CD4-positive, alpha-beta T cell (primary cell): ENCODE results near the gene NAV2. TPM values are rescaled to one million over a fixed set of nuclear protein-coding genes. Genes with fewer than 3 reads are reported as not detected.

Experiments
- ATAC-seq: fragments of 200-7000 bp; cut with Tn5 transposase; one replicate; pipeline ENCODE4 v1.10.0; 2022; ENCODE audit warnings: mild to moderate bottlenecking; ENCODE audit not compliant: poor library complexity
- CTCF ChIA-PET: fragments of 350-600 bp; sonication (Branson Sonifier 250); formaldehyde crosslinking; loops from one replicate; lab custom pipeline; 2021; ENCODE audit warnings: antibody characterized with exemption, inconsistent platforms; lab: Charles Lee
- POLR2A ChIA-PET: fragments of 350-600 bp; sonication (Branson Sonifier 250); formaldehyde crosslinking; loops from one replicate; lab custom pipeline; 2021; ENCODE audit warnings: antibody characterized with exemption, inconsistent platforms; lab: Charles Lee
- DNase-seq, 14 experiments: peaks; one replicate each; pipeline ENCODE4 v3.0.0-alpha.2; 2013 to 2020; ENCODE audit warnings: mixed read lengths in 2 of 14
- H3K27ac ChIP-seq, 2 donors: one replicate each; pipeline versions ENCODE4 v1.5.1 to v1.7.0; 2013; ENCODE audit warnings: low read length in 2 of 2, low read depth in 1 of 2, mild to moderate bottlenecking in 1 of 2
- H3K27me3 ChIP-seq, 2 experiments: 1 replicate in 1 of 2; 2 replicates in 1 of 2; pipeline versions ENCODE4 v1.6.1 to v1.7.0; 2013; ENCODE audit warnings: low read length in 2 of 2, control low read depth in 1 of 2, mild to moderate bottlenecking in 1 of 2, moderate library complexity in 1 of 2; ENCODE audit not compliant: insufficient read depth in 2 of 2, control insufficient read depth in 1 of 2
- H3K36me3 ChIP-seq: one replicate; pipeline ENCODE4 v1.6.1; 2013; ENCODE audit warnings: low read length, control low read depth; ENCODE audit not compliant: insufficient read depth
- H3K4me1 ChIP-seq: one replicate; pipeline ENCODE4 v1.6.1; 2013; ENCODE audit warnings: low read length, control low read depth; ENCODE audit not compliant: insufficient read depth
- H3K4me3 ChIP-seq: one replicate; pipeline ENCODE4 v1.5.1; 2013; ENCODE audit warnings: mild to moderate bottlenecking, low read length, moderate library complexity
- H3K9me3 ChIP-seq, 2 experiments: 1 replicate in 1 of 2; 2 replicates in 1 of 2; pipeline versions ENCODE4 v1.6.1 to v1.7.0; 2013; ENCODE audit warnings: low read length in 2 of 2, mild to moderate bottlenecking in 2 of 2, control low read depth in 1 of 2, moderate library complexity in 1 of 2; ENCODE audit not compliant: control insufficient read depth in 1 of 2, insufficient read depth in 1 of 2
- H3K27ac Mint-ChIP-seq: one replicate; pipeline ENCODE4 v1.8.0; 2020; ENCODE audit warnings: mixed read lengths
- H3K27me3 Mint-ChIP-seq: one replicate; pipeline ENCODE4 v1.8.0; 2021; ENCODE audit warnings: mixed read lengths
- H3K36me3 Mint-ChIP-seq: one replicate; pipeline ENCODE4 v1.8.0; 2021; ENCODE audit warnings: low read depth, mixed read lengths
- H3K4me1 Mint-ChIP-seq: one replicate; pipeline ENCODE4 v1.8.0; 2021; ENCODE audit warnings: low read depth, mixed read lengths
- H3K4me3 Mint-ChIP-seq: one replicate; pipeline ENCODE4 v1.8.0; 2020; ENCODE audit warnings: mild to moderate bottlenecking, mixed read lengths
- H3K9me3 Mint-ChIP-seq: one replicate; pipeline ENCODE4 v1.8.0; 2020; ENCODE audit warnings: mixed read lengths
- intact Hi-C, 2 experiments: fragments of 100-400 bp; cut with DNase I in 1 of 2; cut with micrococcal nuclease in 1 of 2; formaldehyde crosslinking; loops; one replicate each; pipeline versions ENCODE4 v1.15.1 to v1.9.0; 2023 to 2025; cut with DNase I, micrococcal nuclease
- total RNA-seq, 174 experiments: library from RNA in 2 of 174; stranded (reverse) in 2 of 174; gene quantifications; one replicate each; pipeline ENCODE4 v1.2.3 and lab custom pipeline; 2021 to 2026
- TF ChIP-seq, protein P1 (sequence below): fragments of 200-600 bp; IDR thresholded peaks from one replicate; pipeline ENCODE4 v1.8.0; 2022; ENCODE audit warnings: antibody characterized with exemption, mild to moderate bottlenecking

Gene NAV2
- total RNA-seq, 2 experiments from 2014 or later, result 0.55 to 0.64 TPM

DNA sequence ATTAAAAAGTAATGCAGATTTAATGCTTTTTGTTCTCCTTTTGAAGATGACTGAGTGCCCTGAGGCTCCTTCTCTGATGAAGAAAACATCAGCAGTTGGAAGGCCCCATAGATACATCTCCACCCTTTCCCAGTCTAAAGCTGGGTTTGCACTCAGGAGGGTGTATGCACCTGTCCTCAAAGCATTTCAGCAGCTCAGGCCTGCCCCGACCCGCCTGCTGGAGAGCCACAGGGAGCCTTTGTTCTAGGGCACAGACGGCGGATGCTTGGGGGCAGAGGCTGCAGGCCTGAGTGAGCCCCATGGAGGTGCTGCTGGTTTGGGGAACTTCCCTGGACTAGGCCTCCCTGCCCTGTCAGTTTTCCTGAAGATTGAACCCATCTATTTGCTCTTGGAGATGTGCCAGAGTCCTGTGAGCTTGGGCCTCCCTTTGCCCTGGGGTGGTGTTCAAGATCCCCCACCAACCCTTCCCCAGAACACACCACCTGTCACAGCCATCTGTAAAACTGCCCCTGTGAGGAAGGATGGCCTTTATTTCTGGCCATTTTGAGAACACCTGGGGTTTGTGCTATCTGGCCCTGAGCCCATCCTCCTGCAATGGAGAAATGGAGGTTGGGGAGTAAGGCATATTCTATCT, 160.0 kb downstream of the NAV2 start:
- no peaks in the 10 kb centered on the region for H3K4me1 Mint-ChIP-seq
- H3K9me3 ChIP-seq, result no peaks in the 10 kb centered on the region
- CTCF ChIA-PET, result no interaction called here
- H3K4me1 ChIP-seq, result no peaks in the 10 kb centered on the region
- TF ChIP-seq, protein P1, sequence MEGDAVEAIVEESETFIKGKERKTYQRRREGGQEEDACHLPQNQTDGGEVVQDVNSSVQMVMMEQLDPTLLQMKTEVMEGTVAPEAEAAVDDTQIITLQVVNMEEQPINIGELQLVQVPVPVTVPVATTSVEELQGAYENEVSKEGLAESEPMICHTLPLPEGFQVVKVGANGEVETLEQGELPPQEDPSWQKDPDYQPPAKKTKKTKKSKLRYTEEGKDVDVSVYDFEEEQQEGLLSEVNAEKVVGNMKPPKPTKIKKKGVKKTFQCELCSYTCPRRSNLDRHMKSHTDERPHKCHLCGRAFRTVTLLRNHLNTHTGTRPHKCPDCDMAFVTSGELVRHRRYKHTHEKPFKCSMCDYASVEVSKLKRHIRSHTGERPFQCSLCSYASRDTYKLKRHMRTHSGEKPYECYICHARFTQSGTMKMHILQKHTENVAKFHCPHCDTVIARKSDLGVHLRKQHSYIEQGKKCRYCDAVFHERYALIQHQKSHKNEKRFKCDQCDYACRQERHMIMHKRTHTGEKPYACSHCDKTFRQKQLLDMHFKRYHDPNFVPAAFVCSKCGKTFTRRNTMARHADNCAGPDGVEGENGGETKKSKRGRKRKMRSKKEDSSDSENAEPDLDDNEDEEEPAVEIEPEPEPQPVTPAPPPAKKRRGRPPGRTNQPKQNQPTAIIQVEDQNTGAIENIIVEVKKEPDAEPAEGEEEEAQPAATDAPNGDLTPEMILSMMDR, result no peak
- no peak overlapping the region for H3K4me3 ChIP-seq
- H3K9me3 Mint-ChIP-seq, result no peaks in the 10 kb centered on the region
- intact Hi-C loops, result no loop called here
- DNase-seq (no peak), ATAC-seq (no peak)
- H3K27me3 ChIP-seq, result no peaks in the 10 kb centered on the region
- H3K27ac Mint-ChIP-seq, result no peak overlapping the region
- H3K4me3 Mint-ChIP-seq, result no peak overlapping the region
- POLR2A ChIA-PET, result no interaction called here
- no peaks in the 10 kb centered on the region for H3K27me3 Mint-ChIP-seq
- H3K36me3 Mint-ChIP-seq, result no peaks in the 10 kb centered on the region
- no peaks in the 10 kb centered on the region for H3K36me3 ChIP-seq
- H3K27ac ChIP-seq, result no peak overlapping the region

DNA sequence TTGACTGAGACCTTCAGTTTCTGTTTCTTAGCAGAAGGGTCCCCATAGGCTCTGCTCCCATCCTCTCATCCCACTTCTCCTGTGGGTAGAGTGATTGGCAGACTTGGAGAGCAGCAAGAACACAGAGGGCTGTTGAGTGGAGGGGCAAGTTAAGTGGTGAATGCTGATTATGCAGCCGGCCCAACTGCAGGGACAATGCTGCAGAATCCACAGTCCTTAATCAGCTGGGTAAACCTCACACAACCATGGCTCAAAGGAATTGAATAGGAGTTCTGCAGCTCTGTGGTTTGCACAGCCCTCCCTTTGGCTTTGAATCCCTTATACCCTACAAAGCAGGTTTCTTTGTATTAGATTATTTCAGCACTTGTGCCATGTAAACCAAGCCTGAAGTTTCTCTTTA, 161.1 kb downstream of the NAV2 start:
- DNase-seq, result no peak
- no peak overlapping the region for H3K4me3 Mint-ChIP-seq
- ATAC-seq, result no peak
- no peaks in the 10 kb centered on the region for H3K4me1 ChIP-seq
- H3K9me3 ChIP-seq, result no peaks in the 10 kb centered on the region
- H3K27ac Mint-ChIP-seq, result no peak overlapping the region
- TF ChIP-seq, protein P1, result no peak
- CTCF ChIA-PET, result no interaction called here
- H3K4me1 Mint-ChIP-seq, result no peaks in the 10 kb centered on the region
- intact Hi-C loops, result no loop called here
- no peaks in the 10 kb centered on the region for H3K9me3 Mint-ChIP-seq
- no peaks in the 10 kb centered on the region for H3K36me3 Mint-ChIP-seq
- no peak overlapping the region for H3K4me3 ChIP-seq
- H3K36me3 ChIP-seq, result no peaks in the 10 kb centered on the region
- H3K27ac ChIP-seq, result no peak overlapping the region
- H3K27me3 ChIP-seq, result no peaks in the 10 kb centered on the region
- POLR2A ChIA-PET, result no interaction called here
- H3K27me3 Mint-ChIP-seq, result no peaks in the 10 kb centered on the region

DNA sequence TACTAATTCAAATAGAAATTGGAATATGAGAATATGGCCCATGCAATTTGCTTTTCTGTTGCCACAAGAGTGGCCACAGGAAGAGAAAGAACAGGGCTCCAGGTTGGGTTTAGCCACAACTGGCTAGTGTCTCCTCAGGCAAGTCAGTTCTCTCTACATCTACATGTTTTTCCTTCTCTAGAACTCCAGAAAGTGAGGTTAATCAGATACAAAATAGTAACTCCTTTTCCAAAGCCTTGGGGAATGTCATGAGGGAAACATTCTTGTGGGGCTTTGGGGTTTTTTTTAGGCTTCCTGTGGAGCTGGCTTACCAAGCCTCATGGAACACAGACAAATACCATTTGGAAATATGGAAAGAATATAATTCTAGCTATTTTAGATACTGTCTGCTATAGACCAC, 161.6 kb downstream of the NAV2 start:
- DNase-seq (no peak), ATAC-seq (no peak)
- intact Hi-C loops, result no loop called here
- CTCF ChIA-PET, result no interaction called here
- POLR2A ChIA-PET, result no interaction called here
- H3K27me3 Mint-ChIP-seq, result no peaks in the 10 kb centered on the region
- no peaks in the 10 kb centered on the region for H3K9me3 Mint-ChIP-seq
- TF ChIP-seq, protein P1, result no peak
- H3K4me3 Mint-ChIP-seq, result no peak overlapping the region
- Histone ChIP-seq H3K27me3 (no peaks in the 10 kb centered on the region), H3K9me3 (no peaks in the 10 kb centered on the region), H3K36me3 (no peaks in the 10 kb centered on the region), H3K4me3 (no peak overlapping the region), H3K4me1 (no peaks in the 10 kb centered on the region), H3K27ac (no peak overlapping the region)
- H3K27ac Mint-ChIP-seq, result no peak overlapping the region
- no peaks in the 10 kb centered on the region for H3K36me3 Mint-ChIP-seq
- no peaks in the 10 kb centered on the region for H3K4me1 Mint-ChIP-seq
